HL-60 (cell line): ENCODE measurements around the gene DEF6.

Experiments used
- CTCF ChIP-seq: IDR thresholded peaks from one replicate; pipeline ENCODE4 v1.5.1; 2011; ENCODE audit warnings: low read length, control low read depth, inconsistent platforms; ENCODE audit not compliant: insufficient read depth
- GABPA ChIP-seq: IDR thresholded peaks from 2 replicates; pipeline ENCODE4 v1.6.1; 2012; ENCODE audit warnings: low read depth
- POLR2AphosphoS5 ChIP-seq: IDR thresholded peaks from 2 replicates; pipeline ENCODE4 v1.6.1; 2012; ENCODE audit warnings: low read depth

GRCh38 chr6:35295036-35295435 is 2.6 kb upstream of the DEF6 start:
- no peak for TF ChIP-seq CTCF
- TF ChIP-seq GABPA = no peak
- TF ChIP-seq POLR2AphosphoS5 = no peak
